ENCODE results near the gene PDXK.
A peak's percentile ranks its signal among the peaks of the same experiment; 100 is the strongest.

GRCh38 chr21:43734928-43735229 lies 15.9 kb downstream of the PDXK start:
- peak; percentile 95 to 97 for TF ChIP-seq EP300 (IDR thresholded peaks at IDR 0.05)
- TF ChIP-seq, protein P1, sequence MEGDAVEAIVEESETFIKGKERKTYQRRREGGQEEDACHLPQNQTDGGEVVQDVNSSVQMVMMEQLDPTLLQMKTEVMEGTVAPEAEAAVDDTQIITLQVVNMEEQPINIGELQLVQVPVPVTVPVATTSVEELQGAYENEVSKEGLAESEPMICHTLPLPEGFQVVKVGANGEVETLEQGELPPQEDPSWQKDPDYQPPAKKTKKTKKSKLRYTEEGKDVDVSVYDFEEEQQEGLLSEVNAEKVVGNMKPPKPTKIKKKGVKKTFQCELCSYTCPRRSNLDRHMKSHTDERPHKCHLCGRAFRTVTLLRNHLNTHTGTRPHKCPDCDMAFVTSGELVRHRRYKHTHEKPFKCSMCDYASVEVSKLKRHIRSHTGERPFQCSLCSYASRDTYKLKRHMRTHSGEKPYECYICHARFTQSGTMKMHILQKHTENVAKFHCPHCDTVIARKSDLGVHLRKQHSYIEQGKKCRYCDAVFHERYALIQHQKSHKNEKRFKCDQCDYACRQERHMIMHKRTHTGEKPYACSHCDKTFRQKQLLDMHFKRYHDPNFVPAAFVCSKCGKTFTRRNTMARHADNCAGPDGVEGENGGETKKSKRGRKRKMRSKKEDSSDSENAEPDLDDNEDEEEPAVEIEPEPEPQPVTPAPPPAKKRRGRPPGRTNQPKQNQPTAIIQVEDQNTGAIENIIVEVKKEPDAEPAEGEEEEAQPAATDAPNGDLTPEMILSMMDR (IDR thresholded peaks at IDR 0.05): no peak
- TF ChIP-seq POLR2A (IDR thresholded peaks at IDR 0.05): peak; percentile 36 to 83

Data from tibial nerve (tissue), 4 donors.